ENCODE data around the gene CHMP6.
A peak's percentile ranks its signal among the peaks of the same experiment; 100 is the strongest.

Gene CHMP6

GRCh38 chr17:80971704-80972304 is 19.8 kb upstream of the CHMP6 start:
- no peak for DNase-seq

GRCh38 chr17:80976701-80977100 is 14.9 kb upstream of the CHMP6 start:
- DNase-seq: no peak

DNA sequence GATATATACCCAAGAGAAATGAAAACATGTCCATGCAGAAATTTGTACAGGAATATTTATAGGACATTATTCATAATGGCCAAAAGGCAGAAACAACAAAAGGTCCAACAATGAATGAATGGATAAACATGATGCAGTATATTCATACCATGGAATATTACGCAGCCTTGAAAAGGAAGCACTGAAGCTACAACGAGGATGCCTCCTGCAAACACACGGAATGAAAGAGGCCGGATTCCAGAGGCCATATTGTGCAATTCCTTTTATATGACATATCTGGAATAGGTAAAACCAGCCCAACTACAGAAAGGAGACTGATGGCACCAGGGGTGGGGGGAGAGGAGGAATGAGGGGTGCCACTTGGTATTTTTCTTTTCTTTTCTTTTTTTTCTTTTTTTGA is 14.5 kb upstream of the CHMP6 start:
- DNase-seq: no peak

GRCh38 chr17:80978499-80979497 is 12.8 kb upstream of the CHMP6 start:
- DNase-seq: no peak

DNA sequence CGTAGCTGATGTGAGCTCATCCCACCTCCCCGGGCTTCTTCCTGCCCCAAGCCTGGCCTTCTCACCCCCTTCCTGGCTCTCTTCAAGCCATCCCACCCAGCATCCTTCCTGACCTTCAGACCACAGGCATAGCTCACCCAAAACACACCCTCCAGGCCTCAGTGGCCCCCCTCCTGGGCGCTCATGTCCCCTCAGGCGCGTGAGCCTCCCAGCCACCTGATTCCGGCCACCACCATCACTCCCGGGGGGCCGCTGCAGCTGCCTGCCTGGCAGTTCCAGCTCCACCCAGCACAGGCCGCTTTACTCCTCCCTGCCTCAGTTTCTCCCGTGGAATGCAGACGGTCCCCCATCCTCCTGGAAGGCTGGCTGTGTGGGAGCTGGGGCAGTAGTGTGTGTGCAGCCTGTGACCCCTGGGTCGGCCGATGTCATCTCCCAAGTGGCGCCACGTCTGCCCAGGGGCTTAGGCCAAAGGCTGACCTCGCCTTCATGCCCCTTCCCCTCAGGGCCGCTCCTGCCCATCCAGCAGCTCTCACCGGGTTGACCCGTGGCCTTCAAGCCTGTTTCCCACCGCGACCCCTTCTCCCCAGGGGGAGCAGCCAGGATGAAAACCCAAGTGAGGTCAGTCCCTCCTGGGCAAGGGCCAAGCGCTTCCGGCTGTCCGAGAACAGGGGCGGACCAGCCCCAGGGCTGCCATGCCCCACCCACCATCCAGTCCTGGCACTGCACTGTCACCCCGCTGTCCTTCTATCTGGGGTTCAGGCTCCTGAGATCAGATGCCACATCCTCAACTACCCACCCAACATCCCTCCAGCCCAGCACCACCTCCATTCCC is 11.9 kb upstream of the CHMP6 start:
- DNase-seq: no peak

DNA sequence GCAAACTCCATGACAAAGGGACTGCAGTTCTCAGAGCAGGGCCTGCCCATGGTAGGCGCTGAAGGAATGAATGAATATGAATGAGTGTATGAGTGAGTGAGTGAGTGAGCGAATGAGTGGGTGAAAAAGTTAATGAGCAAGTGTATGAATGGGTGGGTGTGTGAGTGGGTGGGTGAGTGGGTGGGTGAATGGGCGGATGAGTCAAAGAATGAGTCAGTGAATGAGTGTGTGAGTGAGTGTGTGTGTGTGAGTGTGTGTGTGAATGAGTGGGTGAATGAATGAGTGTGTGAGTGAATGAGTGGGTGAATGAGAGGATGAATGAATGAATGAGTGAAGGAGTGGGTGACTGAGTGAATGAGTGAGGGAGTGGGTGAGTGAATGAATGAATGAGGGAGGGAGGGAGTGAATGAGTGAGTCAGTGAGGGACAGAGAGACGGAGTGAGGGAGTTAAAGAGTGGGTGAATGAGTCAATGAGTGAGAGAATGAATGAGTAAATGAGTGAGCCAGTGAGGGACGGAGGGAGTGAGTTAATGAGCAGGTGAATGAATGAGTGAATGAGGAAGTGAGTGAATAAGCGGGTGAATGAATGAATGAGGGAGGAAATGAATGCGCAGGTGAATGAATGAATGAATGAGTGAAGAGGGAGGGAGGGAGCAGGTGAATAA is 11.1 kb upstream of the CHMP6 start:
- peak; percentile 47 for DNase-seq

DNA sequence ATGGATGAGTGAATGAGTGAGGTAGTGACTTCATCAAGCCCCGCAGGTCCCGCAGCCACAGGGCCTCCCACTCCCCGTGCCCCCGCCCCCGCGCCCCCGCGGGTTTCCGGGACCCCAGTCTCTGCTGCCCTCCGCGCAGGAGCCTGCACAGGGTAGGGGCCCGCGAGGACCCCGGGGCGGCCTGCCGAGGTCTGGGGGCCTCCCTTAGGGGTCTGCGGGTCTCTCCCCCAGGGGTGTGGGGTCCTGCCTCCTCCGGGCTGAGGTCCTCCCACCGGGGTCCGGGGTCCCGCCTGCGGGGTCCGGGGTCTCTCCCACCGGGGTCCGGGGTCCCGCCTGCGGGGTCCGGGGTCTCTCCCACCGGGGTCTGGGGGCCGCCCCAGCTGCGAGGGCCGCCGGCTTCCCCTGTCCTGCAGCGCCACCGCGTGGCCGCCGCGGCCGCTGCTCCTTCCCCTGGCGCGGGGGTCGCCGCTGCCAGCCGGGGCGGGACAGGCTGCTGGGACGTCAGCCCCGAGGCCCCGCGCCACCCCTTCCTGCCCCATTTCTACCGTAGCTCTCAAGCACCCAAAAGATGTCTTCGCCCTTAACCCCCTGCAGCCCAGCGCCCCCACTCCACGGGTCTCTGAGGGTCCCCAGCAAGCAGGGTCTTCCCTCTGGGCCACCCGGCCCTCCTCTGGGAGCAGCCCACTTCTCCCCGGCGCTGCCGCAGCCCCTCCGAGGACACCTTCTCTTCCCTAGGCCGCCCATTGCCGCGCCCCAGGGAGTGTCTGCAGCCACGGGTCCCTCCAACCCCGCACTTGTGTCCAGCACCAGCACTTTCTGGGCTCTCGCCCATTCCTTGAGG is 10.4 kb upstream of the CHMP6 start:
- peak; percentile 53 for DNase-seq

DNA sequence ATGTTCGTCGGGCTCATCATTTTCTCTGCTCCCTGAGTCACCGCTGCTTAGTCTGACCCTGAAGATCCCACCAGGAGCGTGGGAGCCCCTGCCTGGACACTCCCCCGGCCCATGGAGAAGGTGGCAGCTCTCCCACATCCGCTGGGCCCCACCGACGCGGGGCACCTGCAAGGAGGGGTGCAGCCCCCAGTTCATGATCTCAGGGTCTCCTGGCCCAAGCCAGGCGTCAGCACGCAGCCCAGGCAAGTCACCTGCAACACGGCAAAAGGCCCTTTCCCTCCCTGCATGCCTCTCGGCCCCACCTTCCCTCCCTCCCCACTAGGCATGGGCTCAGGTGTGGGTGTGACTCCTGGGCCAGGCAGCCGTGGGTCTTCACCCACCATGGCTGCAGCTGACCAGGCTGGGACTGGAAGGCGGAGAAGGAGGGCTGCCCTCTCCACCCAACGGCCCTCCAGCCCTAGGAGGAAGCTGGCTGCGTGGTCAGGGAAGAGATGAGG is 9.7 kb upstream of the CHMP6 start:
- no peak for DNase-seq

GRCh38 chr17:80982426-80982974 is 9.1 kb upstream of the CHMP6 start:
- DNase-seq: no peak

- DNase-seq: no peak
Measured at GRCh38 chr17:80983545-80983944, 8.1 kb upstream of the CHMP6 start.

DNA sequence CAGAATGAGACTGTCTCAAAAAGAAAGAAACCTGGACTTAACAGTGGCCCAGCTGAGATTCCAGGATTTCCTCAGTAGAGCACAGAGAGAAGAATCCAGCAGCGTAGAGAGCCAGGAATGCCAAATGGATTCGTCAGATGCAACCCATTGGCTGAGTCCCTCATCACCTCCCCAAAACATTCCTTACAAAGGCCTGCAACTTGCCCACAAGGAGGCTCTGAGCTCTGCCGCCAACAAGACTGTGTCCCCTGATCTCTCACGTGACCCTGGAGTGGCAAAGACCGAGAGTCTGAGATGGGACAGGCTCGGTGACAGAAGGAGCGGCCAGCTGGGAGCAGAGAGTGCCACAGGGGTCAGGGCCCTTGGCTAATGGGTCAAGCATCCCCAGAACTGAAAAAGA is 6.9 kb upstream of the CHMP6 start:
- DNase-seq: no peak

DNA sequence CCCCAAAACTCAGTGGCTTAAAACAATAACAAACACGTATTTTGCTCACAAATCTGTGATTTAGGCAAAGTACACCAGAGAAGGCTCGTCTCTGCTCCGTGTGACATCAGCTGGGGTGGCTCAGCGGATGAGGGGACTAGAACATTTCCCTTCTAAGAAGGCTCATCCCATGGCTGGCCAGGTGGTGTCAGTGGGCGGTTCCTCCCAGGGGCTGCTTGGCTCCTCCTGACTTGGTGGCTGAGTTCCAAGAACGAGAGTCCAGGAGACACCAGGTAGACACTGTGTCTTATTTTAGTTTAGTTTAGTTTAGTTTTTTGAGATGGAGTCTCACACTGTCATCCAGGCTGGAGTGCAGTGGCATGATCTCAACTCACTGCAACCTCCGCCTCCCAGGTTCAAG is 5.6 kb upstream of the CHMP6 start:
- no peak for DNase-seq

DNA sequence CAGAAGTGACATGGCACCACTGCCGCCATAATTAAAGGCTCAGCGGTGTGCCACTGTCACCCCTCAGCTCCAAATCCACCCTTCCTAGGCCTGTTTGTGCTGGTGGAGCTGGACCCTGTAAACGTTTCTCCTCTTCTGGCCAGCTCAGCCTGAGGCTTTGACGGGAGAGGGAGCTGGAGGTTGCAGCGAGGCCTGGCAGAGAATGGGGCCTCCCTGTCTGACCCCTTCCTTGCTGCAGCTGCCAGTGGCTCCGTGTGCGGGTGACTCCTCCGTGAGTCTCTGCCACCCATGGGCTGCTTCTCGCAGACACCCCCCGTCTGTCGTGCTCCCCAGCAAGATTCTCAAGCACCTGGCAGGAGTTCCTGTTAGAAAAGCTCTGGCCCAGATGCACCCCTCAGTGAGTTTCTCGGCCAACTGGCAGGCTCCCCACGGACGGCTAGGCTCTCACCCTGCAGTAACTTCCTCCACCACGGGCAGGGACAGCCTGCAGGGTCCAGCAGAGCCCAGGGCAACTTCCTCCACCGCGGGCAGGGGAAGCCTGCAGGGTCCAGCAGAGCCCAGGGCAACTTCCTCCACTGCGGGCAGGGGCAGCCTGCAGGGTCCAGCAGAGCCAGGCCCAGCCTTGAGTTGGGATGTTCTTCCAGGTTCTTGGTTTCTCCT is 4.7 kb upstream of the CHMP6 start:
- DNase-seq: no peak

GRCh38 chr17:80987941-80988461 is 3.6 kb upstream of the CHMP6 start:
- no peak for DNase-seq

GRCh38 chr17:80989586-80989913 is 2.1 kb upstream of the CHMP6 start:
- peak; percentile 12 for DNase-seq

DNA sequence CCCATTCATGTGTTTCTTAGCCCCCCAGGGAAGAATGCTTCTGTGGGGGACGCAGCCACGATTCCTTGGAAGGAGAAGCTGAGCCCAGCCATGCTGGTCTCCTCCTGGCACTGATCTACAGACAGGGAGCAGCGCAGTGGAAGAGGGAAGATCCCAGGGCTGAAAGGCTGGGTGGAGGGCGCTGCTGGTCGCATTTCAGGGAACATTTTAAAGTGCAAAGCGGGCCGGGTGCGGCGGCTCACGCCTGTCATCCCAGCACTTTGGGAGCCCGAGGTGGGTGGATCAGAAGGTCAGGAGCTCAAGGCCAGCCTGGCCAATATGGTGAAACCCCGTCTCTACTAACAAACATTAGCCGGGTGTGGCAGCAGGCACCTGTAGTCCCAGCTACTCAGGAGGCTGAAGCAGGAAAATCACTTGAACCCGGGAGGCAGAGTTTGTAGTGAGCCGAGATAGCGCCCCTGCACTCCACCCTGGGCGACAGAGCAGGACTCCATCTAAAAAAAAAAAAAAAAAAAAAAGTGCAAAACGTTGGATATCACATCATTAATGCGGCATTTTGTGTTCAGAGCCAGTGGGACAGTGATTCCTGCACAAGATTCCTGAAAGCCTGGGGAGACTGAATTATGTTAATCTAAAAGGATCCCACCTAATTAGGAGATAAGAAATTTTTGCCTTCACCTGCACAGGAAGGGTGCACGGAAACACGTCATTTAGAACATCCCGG is 558 bp upstream of the CHMP6 start:
- DNase-seq: no peak

DNA sequence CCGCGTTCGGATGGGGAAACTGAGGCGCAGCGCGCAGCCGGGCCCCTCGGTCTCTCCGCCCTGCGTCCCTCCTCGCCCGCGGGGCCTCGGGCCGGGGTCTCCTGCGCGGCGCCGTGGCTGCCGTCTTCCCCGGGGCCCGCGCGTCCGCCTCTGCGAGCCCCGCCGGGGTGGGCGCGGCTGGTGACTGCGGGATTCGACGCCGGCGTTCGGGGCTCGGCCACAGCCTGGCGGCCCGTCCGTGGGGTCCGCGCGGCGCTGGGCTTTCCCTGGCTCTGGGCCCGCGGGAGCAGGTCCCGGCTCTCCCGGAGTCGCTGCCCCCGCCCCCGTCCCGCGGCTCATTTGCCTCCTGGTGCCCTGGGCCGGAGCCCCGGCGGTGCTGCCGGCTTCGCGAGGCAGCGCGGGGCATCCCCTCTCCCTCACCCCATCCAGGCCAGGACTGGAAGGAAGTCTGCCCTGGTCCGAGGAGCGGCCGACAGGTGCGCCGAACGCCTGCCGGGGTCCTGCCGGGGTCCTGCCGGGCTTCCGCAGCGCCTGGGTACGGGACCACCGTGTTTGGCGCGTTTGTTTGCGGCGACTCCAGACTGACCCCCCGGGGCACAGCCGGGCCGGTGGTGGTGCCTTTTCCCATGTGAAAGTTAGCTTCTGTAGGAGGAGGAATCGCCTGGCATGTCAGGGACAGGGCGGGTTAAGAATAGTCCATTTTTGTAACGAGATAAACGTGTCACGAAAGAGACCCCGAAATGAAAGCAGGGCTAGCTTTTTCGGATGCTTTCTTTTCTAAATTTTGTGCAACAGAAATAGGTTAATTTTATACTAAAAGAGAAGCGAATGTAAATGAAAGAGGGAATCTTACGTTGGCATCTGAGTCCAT is 671 bp downstream of the CHMP6 start:
- no peak for DNase-seq

DNA sequence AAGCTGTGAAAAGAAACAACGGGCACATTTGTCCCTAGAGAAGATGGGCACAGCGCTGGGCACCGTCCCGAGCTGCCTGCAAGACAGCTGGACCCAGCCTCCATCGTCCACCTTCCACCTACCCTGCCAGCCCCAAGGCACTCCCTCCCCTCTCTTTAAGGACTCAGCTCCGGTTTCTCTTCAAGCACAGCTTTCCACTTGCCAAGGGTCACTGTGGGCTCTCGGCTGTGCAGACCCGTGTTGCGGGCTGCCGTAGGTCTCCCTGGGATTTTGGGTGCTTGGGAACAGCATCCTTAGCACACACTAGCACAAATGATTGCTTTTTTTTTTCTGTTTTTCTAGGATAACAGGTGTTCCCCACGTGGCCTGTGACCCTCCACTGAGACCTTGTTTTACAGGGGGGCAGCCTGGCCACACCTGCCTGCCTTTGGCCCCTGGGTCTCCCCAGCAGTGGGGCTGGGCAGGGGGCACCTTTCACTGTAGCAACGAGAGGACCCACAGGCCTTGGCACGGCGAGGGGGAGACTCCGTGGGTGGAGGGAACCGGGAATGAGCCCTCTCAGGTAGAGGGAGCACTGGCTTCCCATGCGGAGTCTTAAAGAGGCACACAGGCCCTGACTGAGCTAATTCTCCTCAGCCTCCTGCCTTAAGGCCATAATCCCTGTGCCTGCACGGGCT is 1.4 kb downstream of the CHMP6 start:
- DNase-seq: no peak

Data from activated CD8-positive, alpha-beta memory T cell treated with anti-CD3 and anti-CD28 coated beads, Interleukin-2, amount 50 U/mL, for 4 hours (primary cell).